GM19239 (cell line): Measurements from ENCODE around the gene BAAT.
"Not testable (repeated sequence)": the region's sequence is repeated elsewhere in the genome, so short reads cannot be mapped to it uniquely, and the experiment has no call there.

ENCODE experiments used
- DNase-seq: peaks from one replicate; pipeline ENCODE4 v3.0.0; 2011; ENCODE audit warnings: low spot score; ENCODE audit not compliant: insufficient read length
- FAIRE-seq: peaks from 2 replicates; lab custom pipeline; 2011; peaks lifted over from hg19 to GRCh38; lab: Jason Lieb, UNC

BAAT gene

GRCh38 chr9:101366038-101366756 lies 18.6 kb downstream of the BAAT start:
- no peak for DNase-seq

GRCh38 chr9:101365181-101365580 lies 19.6 kb downstream of the BAAT start:
- no peak for DNase-seq
- FAIRE-seq, result no peak

More at GRCh38 chr9:101366038-101366756, 18.6 kb downstream of the BAAT start:
- FAIRE-seq, result no peak

GRCh38 chr9:101362450-101362849 lies 22.4 kb downstream of the BAAT start:
- DNase-seq, result no peak
- FAIRE-seq, result no peak

- DNase-seq, result no peak
- no peak for FAIRE-seq
Measured at GRCh38 chr9:101360647-101361046, 24.2 kb downstream of the BAAT start.

- no peak for DNase-seq
- FAIRE-seq, result no peak
Measured at GRCh38 chr9:101359679-101360078, 25.1 kb downstream of the BAAT start.

- FAIRE-seq (no peak), DNase-seq (no peak)
Measured at GRCh38 chr9:101356619-101357018, 28.2 kb downstream of the BAAT start.

GRCh38 chr9:101354765-101355708 lies 29.8 kb downstream of the BAAT start:
- DNase-seq (no peak), FAIRE-seq (no peak)

- DNase-seq (no peak), FAIRE-seq (no peak)
Measured at GRCh38 chr9:101354143-101354764, 30.6 kb downstream of the BAAT start.

- DNase-seq, result no peak
- no peak for FAIRE-seq
Measured at GRCh38 chr9:101353683-101354082, 31.1 kb downstream of the BAAT start.

- DNase-seq, result no peak
- FAIRE-seq, result no peak
Measured at GRCh38 chr9:101352892-101353463, 31.8 kb downstream of the BAAT start.

GRCh38 chr9:101350285-101350684 lies 34.5 kb downstream of the BAAT start:
- no peak for DNase-seq
- no peak for FAIRE-seq

GRCh38 chr9:101342595-101342994 lies 42.2 kb downstream of the BAAT start:
- DNase-seq, result no peak

GRCh38 chr9:101341958-101342357 lies 42.8 kb downstream of the BAAT start:
- no peak for DNase-seq
- FAIRE-seq, result no peak

More at GRCh38 chr9:101342595-101342994, 42.2 kb downstream of the BAAT start:
- no peak for FAIRE-seq

- FAIRE-seq, result no peak
- DNase-seq, result no peak
Measured at GRCh38 chr9:101337237-101337636, 47.6 kb downstream of the BAAT start.

GRCh38 chr9:101336091-101336490 lies 48.7 kb downstream of the BAAT start:
- DNase-seq (no peak), FAIRE-seq (no peak)

- FAIRE-seq, result no peak
- no peak for DNase-seq
Measured at GRCh38 chr9:101333926-101334702, 50.7 kb downstream of the BAAT start.

- DNase-seq (no peak), FAIRE-seq (no peak)
Measured at GRCh38 chr9:101333490-101333889, 51.3 kb downstream of the BAAT start.

- DNase-seq, result no peak
- no peak for FAIRE-seq
Measured at GRCh38 chr9:101332362-101332761, 52.4 kb downstream of the BAAT start.

- DNase-seq, FAIRE-seq: not testable (repeated sequence)
Measured at GRCh38 chr9:101327422-101327909, 57.3 kb downstream of the BAAT start.
